ENCODE results near the gene ANK2.

DNA sequence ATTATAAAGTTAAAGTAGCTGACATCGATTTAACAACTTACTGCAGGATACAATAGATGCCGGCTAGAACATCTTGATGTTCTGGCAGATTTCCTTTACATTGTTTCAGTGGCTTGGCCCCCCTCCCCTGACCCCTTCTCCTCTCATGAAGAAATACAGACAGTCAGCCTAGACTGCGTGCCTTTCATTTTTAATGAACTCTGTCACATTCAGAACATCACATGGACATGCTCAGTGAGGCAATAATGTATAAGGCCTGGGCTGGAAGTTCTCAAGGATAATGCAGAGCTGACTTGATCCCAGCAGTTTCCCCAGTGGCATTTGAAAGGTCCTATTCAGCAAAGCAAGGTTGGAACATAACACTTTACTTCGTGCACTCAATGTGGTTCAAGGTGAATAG is 239.2 kb downstream of the ANK2 start:
- no peak for TF ChIP-seq JUND (IDR thresholded peaks at IDR 0.05)
- no peak for TF ChIP-seq POLR2A (IDR thresholded peaks at IDR 0.05; ENCODE audit: borderline replicate concordance, extremely low read depth, insufficient read depth, insufficient read length)
